ENCODE results near the gene ITPRIPL2.

The ITPRIPL2 gene

GRCh38 chr16:19148189-19148588, 34.4 kb downstream of the ITPRIPL2 start:
- DNase-seq (ENCODE audit: low read depth, low spot score), result no peak
- in situ Hi-C loops (cut with HindIII; ENCODE audit: low sequenced_read_pairs), result no loop called here
- no peak for TF ChIP-seq CTCF (IDR thresholded peaks at IDR 0.05; ENCODE audit: low read depth, low read length)
- H3K4me3 ChIP-seq (ENCODE audit: low read depth, low read length), result no peak overlapping the region

- DNase-seq (ENCODE audit: low read depth, low spot score), result no peak
- no peak for TF ChIP-seq CTCF (IDR thresholded peaks at IDR 0.05; ENCODE audit: low read depth, low read length)
- in situ Hi-C loops (cut with HindIII; ENCODE audit: low sequenced_read_pairs), result no loop called here
- no peak overlapping the region for H3K4me3 ChIP-seq (ENCODE audit: low read depth, low read length)
Measured at GRCh38 chr16:19151310-19151709, 37.5 kb downstream of the ITPRIPL2 start.

- DNase-seq (ENCODE audit: low read depth, low spot score), result no peak
- H3K4me3 ChIP-seq (ENCODE audit: low read depth, low read length), result no peak overlapping the region
- in situ Hi-C loops (cut with HindIII; ENCODE audit: low sequenced_read_pairs), result no loop called here
- no peak for TF ChIP-seq CTCF (IDR thresholded peaks at IDR 0.05; ENCODE audit: low read depth, low read length)
Measured at GRCh38 chr16:19152042-19152441, 38.3 kb downstream of the ITPRIPL2 start.

- no peak overlapping the region for H3K4me3 ChIP-seq (ENCODE audit: low read depth, low read length)
- in situ Hi-C loops (cut with HindIII; ENCODE audit: low sequenced_read_pairs), result no loop called here
- no peak for DNase-seq (ENCODE audit: low read depth, low spot score)
- TF ChIP-seq CTCF (IDR thresholded peaks at IDR 0.05; ENCODE audit: low read depth, low read length), result no peak
Measured at GRCh38 chr16:19153876-19154275, 40.1 kb downstream of the ITPRIPL2 start.

- no peak for TF ChIP-seq CTCF (IDR thresholded peaks at IDR 0.05; ENCODE audit: low read depth, low read length)
- in situ Hi-C loops (cut with HindIII; ENCODE audit: low sequenced_read_pairs), result no loop called here
- H3K4me3 ChIP-seq (ENCODE audit: low read depth, low read length), result no peak overlapping the region
- DNase-seq (ENCODE audit: low read depth, low spot score), result no peak
Measured at GRCh38 chr16:19162085-19162484, 48.3 kb downstream of the ITPRIPL2 start.

GRCh38 chr16:19163215-19163614, 49.5 kb downstream of the ITPRIPL2 start:
- no peak for TF ChIP-seq CTCF (IDR thresholded peaks at IDR 0.05; ENCODE audit: low read depth, low read length)
- no peak overlapping the region for H3K4me3 ChIP-seq (ENCODE audit: low read depth, low read length)
- in situ Hi-C loops (cut with HindIII; ENCODE audit: low sequenced_read_pairs), result no loop called here
- DNase-seq (ENCODE audit: low read depth, low spot score), result no peak

GRCh38 chr16:19164285-19164684, 50.5 kb downstream of the ITPRIPL2 start:
- TF ChIP-seq CTCF (IDR thresholded peaks at IDR 0.05; ENCODE audit: low read depth, low read length), result no peak
- H3K4me3 ChIP-seq (ENCODE audit: low read depth, low read length), result no peak overlapping the region
- DNase-seq (ENCODE audit: low read depth, low spot score), result no peak
- in situ Hi-C loops (cut with HindIII; ENCODE audit: low sequenced_read_pairs), result no loop called here
